ENCODE data around the gene PCARE. TPM values are rescaled to one million over a fixed set of nuclear protein-coding genes. Genes with fewer than 3 reads are reported as not detected.

The PCARE gene
- total and polyA plus RNA-seq, 2 of the 8 experiments (the other 6 are each of a cell fraction or from before 2014, with no cell fraction given), result not detected

DNA sequence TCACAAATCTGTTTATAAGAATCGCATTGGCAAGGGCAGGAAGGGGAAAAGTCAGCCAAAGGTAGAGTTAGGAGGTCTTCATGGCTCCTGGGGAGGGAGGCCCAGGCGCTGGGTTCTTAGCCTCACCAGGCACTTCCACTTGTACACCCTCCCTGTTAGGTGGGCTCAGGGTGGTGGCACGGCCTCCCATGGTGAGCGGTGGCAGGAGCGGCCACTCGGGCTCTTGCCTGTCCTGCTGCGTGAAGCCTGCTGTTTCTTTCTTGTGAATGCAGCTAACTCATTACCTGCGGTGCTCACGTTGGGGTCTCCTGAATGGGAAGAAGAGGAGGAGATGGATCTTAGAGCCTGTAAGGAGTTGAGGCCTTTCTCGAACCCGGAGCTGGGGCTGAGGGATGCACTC, 52.4 kb downstream of the PCARE start (continued):
- TF ChIP-seq EZH2 (IDR thresholded peaks at IDR 0.05; ENCODE audit: low read depth, low read length, severe bottlenecking) (no peak), EP300 (IDR thresholded peaks at IDR 0.05; ENCODE audit: borderline replicate concordance in 1 of 2, low read depth in 2 of 2, low read length in 2 of 2) (no peak)

Measured in H1 (cell line).